K562 (cell line): ENCODE data around the gene EFCAB13. TPM values are rescaled to one million over a fixed set of nuclear protein-coding genes. Genes with fewer than 3 reads are reported as not detected.

ENCODE experiments used
- AFF1 ChIP-seq, 2 experiments: fragments of 450-650 bp; IDR thresholded peaks; 2 replicates each; pipeline ENCODE4 v1.6.1; 2018; ENCODE audit warnings: mild to moderate bottlenecking in 2 of 2, low read depth in 1 of 2; ENCODE audit not compliant: partially characterized antibody in 2 of 2
- ARNT ChIP-seq, 2 experiments: fragments of 450-650 bp; IDR thresholded peaks; 2 replicates each; pipeline ENCODE4 v1.6.1; 2016; ENCODE audit warnings: mild to moderate bottlenecking in 1 of 2
- ATF3 ChIP-seq, 2 experiments: fragments of 450-650 bp in 1 of 2; sonication (generic) in 1 of 2; formaldehyde crosslinking in 1 of 2; IDR thresholded peaks in 1 of 2; conservative IDR thresholded peaks in 1 of 2; 2 replicates each; pipeline versions ENCODE4 v1.6.1 to v1.8.1; 2016 to 2023; ENCODE audit warnings: mild to moderate bottlenecking in 2 of 2, moderate library complexity in 2 of 2, inconsistent platforms in 1 of 2, missing genetic modification reagents in 1 of 2
- CBX8 ChIP-seq: fragments of 200-600 bp; sonication (generic); IDR thresholded peaks from 2 replicates; pipeline ENCODE4 v1.6.1; 2012; ENCODE audit warnings: borderline replicate concordance, mixed run types, low read depth, mild to moderate bottlenecking, moderate library complexity, mixed read lengths, low read length, control low read depth, inconsistent platforms; ENCODE audit not compliant: poor library complexity, severe bottlenecking; ENCODE audit errors: extremely low read depth
- ERF ChIP-seq: fragments of 450-650 bp; formaldehyde crosslinking; IDR thresholded peaks from 2 replicates; pipeline ENCODE4 v1.4.0; 2020; ENCODE audit warnings: mild to moderate bottlenecking, mixed read lengths
- MLLT1 ChIP-seq, 2 experiments: fragments of 450-650 bp; IDR thresholded peaks; 2 replicates each; pipeline ENCODE4 v1.6.1; 2016
- MYC ChIP-seq, 2 experiments: fragments of 250-450 bp in 1 of 2; sonication (Bioruptor Pico) in 1 of 2; IDR thresholded peaks; 2 replicates each; pipeline versions ENCODE4 v1.5.1 to v1.6.1; 2012 to 2021; ENCODE audit warnings: low read depth in 2 of 2, borderline replicate concordance in 1 of 2, improper control_type of control experiment in 1 of 2, low read length in 1 of 2, mild to moderate bottlenecking in 1 of 2, moderate library complexity in 1 of 2
- NRF1 ChIP-seq, 2 experiments: fragments of 450-650 bp; IDR thresholded peaks in 1 of 2; conservative IDR thresholded peaks in 1 of 2; 2 replicates each; pipeline ENCODE4 v1.6.1; 2014; ENCODE audit warnings: mild to moderate bottlenecking in 2 of 2
- PHB2 ChIP-seq: fragments of 450-650 bp; IDR thresholded peaks from 2 replicates; pipeline ENCODE4 v1.6.1; 2017; ENCODE audit warnings: low read depth
- PKNOX1 ChIP-seq: fragments of 450-650 bp; IDR thresholded peaks from 2 replicates; pipeline ENCODE4 v1.6.1; 2016
- SMARCE1 ChIP-seq: fragments of 450-650 bp; IDR thresholded peaks from 2 replicates; pipeline ENCODE4 v1.7.1; 2016; ENCODE audit warnings: mild to moderate bottlenecking
- TRIM24 ChIP-seq, 2 experiments: fragments of 450-650 bp; IDR thresholded peaks; 2 replicates each; pipeline ENCODE4 v1.6.1; 2016
- ZC3H8 ChIP-seq: fragments of 450-650 bp; IDR thresholded peaks from 2 replicates; pipeline ENCODE4 v1.6.1; 2017
- ZNF444 ChIP-seq: fragments of 250-450 bp; sonication (Bioruptor Pico); IDR thresholded peaks from 2 replicates; pipeline ENCODE4 v1.4.0; 2020; ENCODE audit warnings: mild to moderate bottlenecking, moderate library complexity
- polyA plus RNA-seq, 8 experiments: library from polyadenylated mRNA; depleted of rRNA in 4 of 8; stranded (reverse) in 5 of 8; unstranded in 3 of 8; fragments of >200 nt; fragmentation: Nextera tagmentation in 2 of 8; fragmentation: Illumina TruSeq in 1 of 8; extraction: Ambion mirVana in 2 of 8; extraction: Trizol in 1 of 8; gene quantifications; 2 replicates each; pipeline versions ENCODE4 v1.2.1 to v1.2.3, GENCODE V29; 2011 to 2014; ENCODE audit warnings: inconsistent platforms in 1 of 8, missing spikeins in 1 of 8
- total RNA-seq, 7 experiments: library from RNA; depleted of rRNA in 6 of 7; stranded (reverse); fragments of >200 nt in 6 of 7; fragmentation: Illumina TruSeq in 2 of 7; extraction: Trizol in 2 of 7; gene quantifications; 2 replicates each; pipeline versions ENCODE4 v1.2.1 to v1.2.3, GENCODE V29; 2011 to 2021; ENCODE audit warnings: low replicate concordance in 1 of 7
- TF ChIP-seq, protein P1 (sequence below): sonication (generic); formaldehyde crosslinking; IDR thresholded peaks from 2 replicates; pipeline ENCODE4 v1.5.0; 2020; ENCODE audit warnings: missing genetic modification reagents

Gene EFCAB13
- total and polyA plus RNA-seq, 9 of the 15 experiments (the other 6 are each of a cell fraction or from before 2014, with no cell fraction given), result 0.32 to 1.3 (median 0.95) TPM

DNA sequence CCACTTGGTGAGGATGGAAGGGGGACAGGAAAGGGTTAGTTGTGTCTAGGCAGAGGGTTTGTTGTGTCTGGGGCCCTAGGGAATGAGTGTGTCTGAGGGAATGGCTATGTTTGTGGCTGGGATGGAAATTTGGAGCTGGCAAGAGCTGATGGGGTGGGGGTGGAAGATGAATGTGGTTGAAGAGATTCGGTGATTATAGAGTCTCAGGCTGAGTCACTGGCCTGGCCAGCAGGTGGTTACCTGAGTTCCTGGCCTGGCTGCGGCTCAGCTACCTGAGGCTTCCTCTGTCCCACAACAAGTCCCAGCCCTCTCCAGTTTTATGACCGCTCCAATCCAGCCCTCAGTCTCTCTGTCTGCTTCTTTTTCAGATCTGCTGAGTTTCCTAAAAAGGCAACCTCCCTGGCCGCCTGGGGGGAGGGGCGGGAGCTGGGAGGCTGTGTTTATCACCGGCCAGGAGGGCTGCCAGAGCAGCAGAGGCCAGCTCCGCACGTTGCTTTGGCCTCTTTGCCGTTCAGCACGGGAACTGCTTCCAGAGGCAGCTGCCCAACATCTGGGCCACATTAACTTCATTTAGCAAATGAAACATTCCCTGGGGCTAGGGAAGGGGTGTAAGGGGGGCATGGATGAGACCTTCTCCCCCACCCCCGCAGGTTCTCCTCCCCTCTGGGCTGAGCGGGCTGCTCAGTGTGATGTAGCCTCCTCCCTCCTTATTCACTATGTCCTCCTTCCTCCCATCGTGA lies 48.3 kb upstream of the EFCAB13 start (continued):
- TF ChIP-seq ATF3 (IDR thresholded peaks at IDR 0.05) (peak; percentile 79), ATF3 (CRISPR knock-in tag; conservative IDR thresholded peaks at IDR 0.05) (no peak), NRF1 (conservative IDR thresholded peaks at IDR 0.05 in 1 of 2, IDR thresholded peaks at IDR 0.05 in 1 of 2) (peak in 1 of 2 experiments; percentile 33; a peak in 2 of 4 replicates), PKNOX1 (no peak), ERF (peak; percentile 36; the same call in 1 of the 2 replicates), PHB2 (0 out of 2 replicates have a peak, but pooled peaks have one; percentile 23), ZNF444 (CRISPR knock-in tag) (no peak), MYC (IDR thresholded peaks at IDR 0.05; ENCODE audit: low read depth, low read length) (peak; percentile 46; the same call in 1 of the 2 replicates), MYC (CRISPR knock-in tag; IDR thresholded peaks at IDR 0.05; ENCODE audit: borderline replicate concordance, low read depth) (no peak), TRIM24 (IDR thresholded peaks at IDR 0.05) (peak; percentile 10 to 18; a peak in 1 of 4 replicates), ZC3H8 (no peak), AFF1 (IDR thresholded peaks at IDR 0.05; ENCODE audit: low read depth in 1 of 2, partially characterized antibody in 2 of 2) (peak in 1 of 2 experiments; percentile 47), SMARCE1 (peak; percentile 81), CBX8 (no peak), MLLT1 (IDR thresholded peaks at IDR 0.05) (peak; percentile 27 to 63; a peak in 2 of 4 replicates), ARNT (IDR thresholded peaks at IDR 0.05) (0 out of 4 replicates have a peak, but pooled peaks of 1 of the 2 experiments have one; percentile 33)
- TF ChIP-seq, protein P1, sequence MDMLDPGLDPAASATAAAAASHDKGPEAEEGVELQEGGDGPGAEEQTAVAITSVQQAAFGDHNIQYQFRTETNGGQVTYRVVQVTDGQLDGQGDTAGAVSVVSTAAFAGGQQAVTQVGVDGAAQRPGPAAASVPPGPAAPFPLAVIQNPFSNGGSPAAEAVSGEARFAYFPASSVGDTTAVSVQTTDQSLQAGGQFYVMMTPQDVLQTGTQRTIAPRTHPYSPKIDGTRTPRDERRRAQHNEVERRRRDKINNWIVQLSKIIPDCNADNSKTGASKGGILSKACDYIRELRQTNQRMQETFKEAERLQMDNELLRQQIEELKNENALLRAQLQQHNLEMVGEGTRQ, result no peak
